ENCODE data around the gene CHTOP. TPM values are rescaled to one million over a fixed set of nuclear protein-coding genes. Genes with fewer than 3 reads are reported as not detected.

CHTOP gene
- total RNA-seq, 1 donor from 2014 or later = 67.3 TPM

- no peak overlapping the region for H3K27ac ChIP-seq
- intact Hi-C loops (cut with DNase I) = no loop called here
- H3K36me3 ChIP-seq = no peaks in the 10 kb centered on the region
- TF ChIP-seq POLR2A (IDR thresholded peaks at IDR 0.05) (no peak), POLR2AphosphoS5 (IDR thresholded peaks at IDR 0.05; ENCODE audit: insufficient read depth in 1 of 2, low read depth in 1 of 2) (no peak), CTCF (IDR thresholded peaks at IDR 0.05) (no peak)
- H3K4me3 ChIP-seq = no peak overlapping the region
- H3K4me1 ChIP-seq = peaks cover 40% of the 10 kb centered on the region
- H3K9me3 ChIP-seq = no peaks in the 10 kb centered on the region
- no peak for DNase-seq (ENCODE audit: extremely low spot score in 2 of 2)
- H3K27me3 ChIP-seq = no peaks in the 10 kb centered on the region
Observed at GRCh38 chr1:153623101-153623500, 10.8 kb upstream of the CHTOP start.

- H3K4me3 ChIP-seq = no peak overlapping the region
- DNase-seq (ENCODE audit: extremely low spot score in 2 of 2) = no peak
- intact Hi-C loops (cut with DNase I) = loop anchor here (5.0 kb wide), 1 partner anchor 93 kb away; no protein-coding TSS in a partner anchor
- H3K27me3 ChIP-seq = no peaks in the 10 kb centered on the region
- TF ChIP-seq POLR2AphosphoS5 (IDR thresholded peaks at IDR 0.05; ENCODE audit: insufficient read depth in 1 of 2, low read depth in 1 of 2) (no peak), CTCF (IDR thresholded peaks at IDR 0.05) (no peak), POLR2A (IDR thresholded peaks at IDR 0.05) (no peak)
- no peaks in the 10 kb centered on the region for H3K36me3 ChIP-seq
- H3K9me3 ChIP-seq = no peaks in the 10 kb centered on the region
- peaks cover 38% of the 10 kb centered on the region for H3K4me1 ChIP-seq
- H3K27ac ChIP-seq = peak overlapping the region; percentile 9
Observed at GRCh38 chr1:153624965-153625611, 8.8 kb upstream of the CHTOP start.

GRCh38 chr1:153626477-153626903 is 7.4 kb upstream of the CHTOP start:
- Histone ChIP-seq H3K9me3 (no peaks in the 10 kb centered on the region), H3K27ac (peak overlapping the region; percentile 95), H3K27me3 (no peaks in the 10 kb centered on the region), H3K4me3 (peak overlapping the region; percentile 48 to 68), H3K36me3 (no peaks in the 10 kb centered on the region), H3K4me1 (peaks cover 38% of the 10 kb centered on the region)
- DNase-seq (ENCODE audit: extremely low spot score in 2 of 2) = no peak
- intact Hi-C loops (cut with DNase I) = loop anchor here (5.0 kb wide), 1 partner anchor 94 kb away; no protein-coding TSS in a partner anchor
- TF ChIP-seq POLR2AphosphoS5 (IDR thresholded peaks at IDR 0.05; ENCODE audit: insufficient read depth in 1 of 2, low read depth in 1 of 2) (no peak), CTCF (IDR thresholded peaks at IDR 0.05) (no peak), POLR2A (IDR thresholded peaks at IDR 0.05) (no peak)

DNA sequence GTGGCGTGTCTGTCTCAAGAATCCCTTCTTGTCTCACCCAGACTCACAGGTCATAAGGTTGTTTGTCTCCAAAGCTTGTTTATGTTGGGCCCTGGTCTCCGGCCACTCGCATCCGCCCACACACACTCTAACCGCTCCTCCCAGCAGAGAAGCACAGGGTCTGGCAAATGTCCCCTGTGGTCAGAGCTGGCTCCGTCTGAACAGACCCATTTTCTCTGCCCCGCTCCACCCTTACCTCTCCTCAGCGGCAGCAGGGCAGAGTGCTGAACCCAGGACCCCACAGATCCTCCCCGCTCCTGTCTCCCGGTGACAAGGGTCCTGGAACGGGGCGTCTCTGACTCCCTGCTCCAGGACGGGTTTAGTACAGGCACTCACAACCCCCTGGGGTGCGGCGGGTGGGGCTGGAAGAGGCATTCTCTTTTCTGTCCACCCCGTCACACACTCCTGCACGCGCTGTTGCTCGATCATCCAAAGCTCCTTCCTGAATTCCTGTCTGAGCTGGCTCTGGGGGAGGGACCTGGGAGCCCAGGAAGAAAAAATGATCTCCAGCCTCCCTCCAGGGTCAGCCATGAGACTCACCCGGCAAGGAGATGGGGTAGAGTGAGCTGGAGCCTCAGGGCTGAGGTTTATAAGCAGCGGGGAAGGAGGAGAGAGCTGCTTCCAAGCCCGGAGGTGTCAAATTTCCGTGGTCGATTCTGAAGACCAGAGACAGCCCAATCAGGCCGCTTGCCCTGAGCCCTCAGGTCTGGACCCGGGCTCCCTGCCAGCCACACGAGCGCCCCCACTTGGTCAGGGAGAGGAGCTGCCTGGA is 6.8 kb upstream of the CHTOP start, which contains the start of gene S100A13:
Gene S100A13, minus strand, starts transcription at position 602 of the 811 bp plus-strand sequence. CDS start 1,033 bp downstream, outside the sequence.
- TF ChIP-seq POLR2A (IDR thresholded peaks at IDR 0.05) (peak in 1 of 2 donors; percentile 30), POLR2AphosphoS5 (IDR thresholded peaks at IDR 0.05; ENCODE audit: insufficient read depth in 1 of 2, low read depth in 1 of 2) (peak; percentile 6 to 84), CTCF (IDR thresholded peaks at IDR 0.05) (peak in 1 of 3 experiments; percentile 13)
- Histone ChIP-seq H3K9me3 (no peaks in the 10 kb centered on the region), H3K27me3 (no peaks in the 10 kb centered on the region), H3K27ac (peak within 1 kb of the TSS; percentile 95), H3K36me3 (no peaks in the 10 kb centered on the region), H3K4me1 (peaks cover 38% of the 10 kb centered on the region), H3K4me3 (peak within 1 kb of the TSS; percentile 48 to 68)
- DNase-seq (ENCODE audit: extremely low spot score in 2 of 2) = no peak
- intact Hi-C loops (cut with DNase I) = loop anchor here (5.0 kb wide), 1 partner anchor 95 kb away; no protein-coding TSS in a partner anchor
